Measurements from ENCODE around the gene LIPC. TPM values are rescaled to one million over a fixed set of nuclear protein-coding genes. Genes with fewer than 3 reads are reported as not detected.

The LIPC gene
- total and polyA plus RNA-seq, 2 donors (not counting 1 experiment from before 2014, with no cell fraction given): 0.82 to 4.0 TPM

GRCh38 chr15:58460116-58460790 lies 28.5 kb downstream of the LIPC start:
- no peak overlapping the region for H3K4me3 ChIP-seq (replicated peaks in 1 of 4; ENCODE audit: control extremely low read depth in 1 of 4, insufficient read depth in 1 of 4, low read depth in 3 of 4, low read length in 4 of 4)
- no peaks in the 10 kb centered on the region for H4K20me1 ChIP-seq (ENCODE audit: control insufficient read depth, extremely low read depth, insufficient read depth, low read length)
- H2AFZ ChIP-seq (ENCODE audit: low read length): no peak overlapping the region
- H3K36me3 ChIP-seq (ENCODE audit: control insufficient read depth, insufficient read depth, low read length): no peaks in the 10 kb centered on the region
- no peak overlapping the region for H3K27ac ChIP-seq (ENCODE audit: insufficient read depth, low read length)
- DNase-seq (ENCODE audit: low read depth in 2 of 2): no peak
- no peaks in the 10 kb centered on the region for H3K79me2 ChIP-seq (ENCODE audit: control insufficient read depth, insufficient read depth, low read length)
- H3K4me1 ChIP-seq (ENCODE audit: control insufficient read depth, extremely low read depth, insufficient read depth, low read length): peaks cover 12% of the 10 kb centered on the region
- no peak overlapping the region for H3K4me2 ChIP-seq (ENCODE audit: extremely low read depth, insufficient read depth, low read length)
- H3K9ac ChIP-seq (ENCODE audit: insufficient read depth, low read length): no peak overlapping the region
- no peaks in the 10 kb centered on the region for H3K27me3 ChIP-seq (ENCODE audit: control insufficient read depth, insufficient read depth, low read length)
- no peaks in the 10 kb centered on the region for H3K9me3 ChIP-seq (ENCODE audit: control insufficient read depth, insufficient read depth, low read depth, low read length)
- TF ChIP-seq CTCF (conservative IDR thresholded peaks at IDR 0.05 in 1 of 2, IDR thresholded peaks at IDR 0.05 in 1 of 2; ENCODE audit: low read depth in 1 of 2, low read length in 2 of 2) (no peak), EZH2 (IDR thresholded peaks at IDR 0.05; ENCODE audit: low read length, missing control alignments) (no peak)

GRCh38 chr15:58460872-58461271 lies 29.1 kb downstream of the LIPC start:
- no peak overlapping the region for H3K27ac ChIP-seq (ENCODE audit: insufficient read depth, low read length)
- H3K4me1 ChIP-seq (ENCODE audit: control insufficient read depth, extremely low read depth, insufficient read depth, low read length): peaks cover 12% of the 10 kb centered on the region

GRCh38 chr15:58462547-58462946 lies 30.8 kb downstream of the LIPC start:
- H3K27me3 ChIP-seq (ENCODE audit: control insufficient read depth, insufficient read depth, low read length): no peaks in the 10 kb centered on the region
- no peak for DNase-seq (ENCODE audit: low read depth in 2 of 2)
- H3K4me2 ChIP-seq (ENCODE audit: extremely low read depth, insufficient read depth, low read length): no peak overlapping the region
- H3K9ac ChIP-seq (ENCODE audit: insufficient read depth, low read length): no peak overlapping the region
- H3K9me3 ChIP-seq (ENCODE audit: control insufficient read depth, insufficient read depth, low read depth, low read length): no peaks in the 10 kb centered on the region
- TF ChIP-seq CTCF (conservative IDR thresholded peaks at IDR 0.05 in 1 of 2, IDR thresholded peaks at IDR 0.05 in 1 of 2; ENCODE audit: low read depth in 1 of 2, low read length in 2 of 2) (no peak), EZH2 (IDR thresholded peaks at IDR 0.05; ENCODE audit: low read length, missing control alignments) (no peak)
- no peaks in the 10 kb centered on the region for H4K20me1 ChIP-seq (ENCODE audit: control insufficient read depth, extremely low read depth, insufficient read depth, low read length)
- peaks cover 9% of the 10 kb centered on the region for H3K4me1 ChIP-seq (ENCODE audit: control insufficient read depth, extremely low read depth, insufficient read depth, low read length)
- no peak overlapping the region for H2AFZ ChIP-seq (ENCODE audit: low read length)
- H3K4me3 ChIP-seq (replicated peaks in 1 of 4; ENCODE audit: control extremely low read depth in 1 of 4, insufficient read depth in 1 of 4, low read depth in 3 of 4, low read length in 4 of 4): no peak overlapping the region
- no peaks in the 10 kb centered on the region for H3K36me3 ChIP-seq (ENCODE audit: control insufficient read depth, insufficient read depth, low read length)
- H3K27ac ChIP-seq (ENCODE audit: insufficient read depth, low read length): no peak overlapping the region
- H3K79me2 ChIP-seq (ENCODE audit: control insufficient read depth, insufficient read depth, low read length): no peaks in the 10 kb centered on the region

More at GRCh38 chr15:58460872-58461271, 29.1 kb downstream of the LIPC start:
- Histone ChIP-seq H3K27me3 (ENCODE audit: control insufficient read depth, insufficient read depth, low read length) (no peaks in the 10 kb centered on the region), H3K79me2 (ENCODE audit: control insufficient read depth, insufficient read depth, low read length) (no peaks in the 10 kb centered on the region), H2AFZ (ENCODE audit: low read length) (no peak overlapping the region), H3K4me3 (replicated peaks in 1 of 4; ENCODE audit: control extremely low read depth in 1 of 4, insufficient read depth in 1 of 4, low read depth in 3 of 4, low read length in 4 of 4) (no peak overlapping the region), H3K36me3 (ENCODE audit: control insufficient read depth, insufficient read depth, low read length) (no peaks in the 10 kb centered on the region), H4K20me1 (ENCODE audit: control insufficient read depth, extremely low read depth, insufficient read depth, low read length) (no peaks in the 10 kb centered on the region), H3K9me3 (ENCODE audit: control insufficient read depth, insufficient read depth, low read depth, low read length) (no peaks in the 10 kb centered on the region), H3K4me2 (ENCODE audit: extremely low read depth, insufficient read depth, low read length) (no peak overlapping the region), H3K9ac (ENCODE audit: insufficient read depth, low read length) (no peak overlapping the region)
- no peak for DNase-seq (ENCODE audit: low read depth in 2 of 2)
- TF ChIP-seq CTCF (conservative IDR thresholded peaks at IDR 0.05 in 1 of 2, IDR thresholded peaks at IDR 0.05 in 1 of 2; ENCODE audit: low read depth in 1 of 2, low read length in 2 of 2) (no peak), EZH2 (IDR thresholded peaks at IDR 0.05; ENCODE audit: low read length, missing control alignments) (no peak)
